Chondrocyte (in vitro differentiated cells): ENCODE results near the gene LIN52. TPM values are rescaled to one million over a fixed set of nuclear protein-coding genes. Genes with fewer than 3 reads are reported as not detected.

Experiments used
- DNase-seq: peaks from one replicate; pipeline ENCODE4 v3.0.0; 2021; ENCODE audit warnings: mixed read lengths, low spot score
- H3K27ac Mint-ChIP-seq: one replicate; pipeline ENCODE4 v1.8.0; 2021; ENCODE audit warnings: mild to moderate bottlenecking, moderate library complexity, mixed read lengths; ENCODE audit not compliant: unreplicated experiment
- H3K27me3 Mint-ChIP-seq: 2 replicates; pipeline ENCODE4 v1.8.0; 2021; ENCODE audit warnings: low read depth, mixed read lengths
- H3K36me3 Mint-ChIP-seq: 2 replicates; pipeline ENCODE4 v1.8.0; 2021; ENCODE audit warnings: low read depth, mixed read lengths
- H3K4me1 Mint-ChIP-seq: 2 replicates; pipeline ENCODE4 v1.8.0; 2021; ENCODE audit warnings: low read depth, mild to moderate bottlenecking, mixed read lengths
- H3K4me3 Mint-ChIP-seq: one replicate; pipeline ENCODE4 v1.8.0; 2021; ENCODE audit warnings: mild to moderate bottlenecking, moderate library complexity, mixed read lengths; ENCODE audit not compliant: unreplicated experiment
- H3K9me3 Mint-ChIP-seq: 2 replicates; pipeline ENCODE4 v1.8.0; 2021; ENCODE audit warnings: low read depth, mixed read lengths
- CTCF ChIP-seq: fragments of 200-600 bp; sonication (generic); IDR thresholded peaks from 2 replicates; pipeline ENCODE4 v1.5.0; 2021; ENCODE audit warnings: antibody characterized with exemption, mild to moderate bottlenecking, moderate library complexity
- total RNA-seq: library from RNA; stranded (reverse); gene quantifications from 3 replicates; pipeline ENCODE4 v1.2.1, GENCODE V29; 2021

The LIN52 gene
- total RNA-seq, 1 donor from 2014 or later: 6.6 TPM

- H3K36me3 Mint-ChIP-seq: peaks cover 8% of the 10 kb centered on the region
Measured at GRCh38 chr14:74065746-74066575, 18.8 kb upstream of the LIN52 start.

GRCh38 chr14:74077401-74077800, 7.4 kb upstream of the LIN52 start:
- Mint-ChIP-seq H3K36me3 (peaks cover under 1% of the 10 kb centered on the region), H3K27me3 (no peaks in the 10 kb centered on the region), H3K9me3 (no peaks in the 10 kb centered on the region), H3K4me1 (no peaks in the 10 kb centered on the region), H3K27ac (no peak overlapping the region), H3K4me3 (no peak overlapping the region)
- no peak for DNase-seq
- no peak for TF ChIP-seq CTCF

More at GRCh38 chr14:74065746-74066575, 18.8 kb upstream of the LIN52 start:
- Mint-ChIP-seq H3K27ac (no peak overlapping the region), H3K4me1 (peaks cover 8% of the 10 kb centered on the region), H3K4me3 (no peak overlapping the region), H3K9me3 (no peaks in the 10 kb centered on the region), H3K27me3 (no peaks in the 10 kb centered on the region)
- TF ChIP-seq CTCF: no peak
- DNase-seq: no peak

- DNase-seq: no peak
- no peaks in the 10 kb centered on the region for H3K27me3 Mint-ChIP-seq
- no peak for TF ChIP-seq CTCF
- H3K4me1 Mint-ChIP-seq: peaks cover 24% of the 10 kb centered on the region
- H3K4me3 Mint-ChIP-seq: no peak overlapping the region
- H3K9me3 Mint-ChIP-seq: no peaks in the 10 kb centered on the region
- H3K36me3 Mint-ChIP-seq: no peaks in the 10 kb centered on the region
- H3K27ac Mint-ChIP-seq: no peak overlapping the region
Measured at GRCh38 chr14:74080820-74081460, 3.8 kb upstream of the LIN52 start.

- no peak for DNase-seq
- no peak overlapping the region for H3K27ac Mint-ChIP-seq
Measured at GRCh38 chr14:74081491-74081890, 3.3 kb upstream of the LIN52 start.

More at GRCh38 chr14:74081491-74081890, 3.3 kb upstream of the LIN52 start:
- Mint-ChIP-seq H3K9me3 (no peaks in the 10 kb centered on the region), H3K27me3 (no peaks in the 10 kb centered on the region), H3K4me1 (peaks cover 25% of the 10 kb centered on the region), H3K36me3 (no peaks in the 10 kb centered on the region), H3K4me3 (no peak overlapping the region)
- TF ChIP-seq CTCF: no peak
